ENCODE measurements around the gene KCNQ5. TPM values are rescaled to one million over a fixed set of nuclear protein-coding genes. Genes with fewer than 3 reads are reported as not detected.

The KCNQ5 gene
- total RNA-seq, 1 experiment from 2014 or later = 17.8 TPM

DNA sequence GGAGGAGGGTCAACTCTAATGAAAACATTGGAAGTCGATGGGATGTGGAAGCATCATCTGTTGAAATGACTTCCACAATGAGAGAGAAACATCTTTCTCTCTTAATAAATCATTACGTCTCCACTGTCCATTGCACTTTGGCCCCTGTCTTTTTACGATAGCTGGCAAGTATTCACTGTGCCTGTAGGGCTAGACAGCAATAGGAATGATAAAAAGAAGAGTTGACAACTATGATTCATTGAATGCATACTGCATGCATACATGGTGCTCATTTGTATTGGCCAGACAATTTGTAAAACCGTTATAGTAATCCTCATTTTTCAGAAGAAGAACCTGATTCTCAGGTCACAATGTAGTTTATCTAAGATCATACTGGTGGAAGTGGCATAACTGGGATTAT, 220.3 kb downstream of the KCNQ5 start:
- Histone ChIP-seq H3K4me1 (ENCODE audit: insufficient read depth, low read length, poor library complexity, severe bottlenecking) (no peaks in the 10 kb centered on the region), H3K9me3 (ENCODE audit: low read depth, low read length, poor library complexity, severe bottlenecking) (no peaks in the 10 kb centered on the region), H3K4me3 (ENCODE audit: low read depth, low read length, poor library complexity, severe bottlenecking) (no peak overlapping the region), H3K27me3 (replicated peaks; ENCODE audit: insufficient read depth, low read depth, low read length, poor library complexity) (no peaks in the 10 kb centered on the region), H3K27ac (ENCODE audit: low read depth, low read length, poor library complexity, severe bottlenecking) (no peak overlapping the region), H3K36me3 (ENCODE audit: insufficient read depth, low read length, poor library complexity, severe bottlenecking) (no peaks in the 10 kb centered on the region)
- DNase-seq (ENCODE audit: low spot score) = no peak
- ChIA-PET CTCF (no interaction called here), POLR2A (ENCODE audit: low non-redundant PET) (no interaction called here)
- no TSS peak for BruUV-seq (replicated peaks)
- TF ChIP-seq EZH2 (IDR thresholded peaks at IDR 0.05; ENCODE audit: borderline replicate concordance, low read depth, low read length, poor library complexity, severe bottlenecking) = no peak
- TF ChIP-seq, protein P1, sequence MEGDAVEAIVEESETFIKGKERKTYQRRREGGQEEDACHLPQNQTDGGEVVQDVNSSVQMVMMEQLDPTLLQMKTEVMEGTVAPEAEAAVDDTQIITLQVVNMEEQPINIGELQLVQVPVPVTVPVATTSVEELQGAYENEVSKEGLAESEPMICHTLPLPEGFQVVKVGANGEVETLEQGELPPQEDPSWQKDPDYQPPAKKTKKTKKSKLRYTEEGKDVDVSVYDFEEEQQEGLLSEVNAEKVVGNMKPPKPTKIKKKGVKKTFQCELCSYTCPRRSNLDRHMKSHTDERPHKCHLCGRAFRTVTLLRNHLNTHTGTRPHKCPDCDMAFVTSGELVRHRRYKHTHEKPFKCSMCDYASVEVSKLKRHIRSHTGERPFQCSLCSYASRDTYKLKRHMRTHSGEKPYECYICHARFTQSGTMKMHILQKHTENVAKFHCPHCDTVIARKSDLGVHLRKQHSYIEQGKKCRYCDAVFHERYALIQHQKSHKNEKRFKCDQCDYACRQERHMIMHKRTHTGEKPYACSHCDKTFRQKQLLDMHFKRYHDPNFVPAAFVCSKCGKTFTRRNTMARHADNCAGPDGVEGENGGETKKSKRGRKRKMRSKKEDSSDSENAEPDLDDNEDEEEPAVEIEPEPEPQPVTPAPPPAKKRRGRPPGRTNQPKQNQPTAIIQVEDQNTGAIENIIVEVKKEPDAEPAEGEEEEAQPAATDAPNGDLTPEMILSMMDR (conservative IDR thresholded peaks at IDR 0.05; ENCODE audit: low read depth, low read length) = no peak
- intact Hi-C loops (cut with micrococcal nuclease; ENCODE audit: unreplicated experiment) = no loop called here

DNA sequence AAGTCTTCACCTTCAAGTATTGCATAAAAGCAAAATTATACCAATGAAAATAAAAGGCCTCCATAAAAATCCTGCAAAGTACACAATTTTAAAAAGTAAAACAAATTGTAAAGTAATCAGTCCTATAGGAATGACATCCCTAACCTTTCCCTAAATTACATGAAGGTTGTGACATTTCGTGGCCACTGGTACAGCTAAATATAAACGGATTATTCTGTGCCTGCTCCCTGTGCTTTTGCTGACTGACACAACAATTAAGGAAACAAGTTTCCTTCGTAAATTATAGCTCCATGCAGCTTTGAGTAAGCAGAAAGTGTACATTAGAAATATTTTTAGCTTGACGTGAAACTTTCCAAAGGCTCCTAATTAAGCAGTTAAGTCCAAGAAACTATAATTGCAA, 222.8 kb downstream of the KCNQ5 start:
- no peaks in the 10 kb centered on the region for H3K36me3 ChIP-seq (ENCODE audit: insufficient read depth, low read length, poor library complexity, severe bottlenecking)
- TF ChIP-seq EZH2 (IDR thresholded peaks at IDR 0.05; ENCODE audit: borderline replicate concordance, low read depth, low read length, poor library complexity, severe bottlenecking) = no peak
- TF ChIP-seq, protein P1 (conservative IDR thresholded peaks at IDR 0.05; ENCODE audit: low read depth, low read length) = no peak
- CTCF ChIA-PET = interaction anchor here (0.6 kb wide), 1 partner anchor 124 kb away, joined by 3 read pairs; no protein-coding TSS in a partner anchor
- no peaks in the 10 kb centered on the region for H3K9me3 ChIP-seq (ENCODE audit: low read depth, low read length, poor library complexity, severe bottlenecking)
- H3K4me1 ChIP-seq (ENCODE audit: insufficient read depth, low read length, poor library complexity, severe bottlenecking) = no peaks in the 10 kb centered on the region
- H3K27ac ChIP-seq (ENCODE audit: low read depth, low read length, poor library complexity, severe bottlenecking) = no peak overlapping the region
- no peak for DNase-seq (ENCODE audit: low spot score)
- no TSS peak for BruUV-seq (replicated peaks)
- intact Hi-C loops (cut with micrococcal nuclease; ENCODE audit: unreplicated experiment) = no loop called here
- no peak overlapping the region for H3K4me3 ChIP-seq (ENCODE audit: low read depth, low read length, poor library complexity, severe bottlenecking)
- no peaks in the 10 kb centered on the region for H3K27me3 ChIP-seq (replicated peaks; ENCODE audit: insufficient read depth, low read depth, low read length, poor library complexity)
- POLR2A ChIA-PET (ENCODE audit: low non-redundant PET) = no interaction called here

DNA sequence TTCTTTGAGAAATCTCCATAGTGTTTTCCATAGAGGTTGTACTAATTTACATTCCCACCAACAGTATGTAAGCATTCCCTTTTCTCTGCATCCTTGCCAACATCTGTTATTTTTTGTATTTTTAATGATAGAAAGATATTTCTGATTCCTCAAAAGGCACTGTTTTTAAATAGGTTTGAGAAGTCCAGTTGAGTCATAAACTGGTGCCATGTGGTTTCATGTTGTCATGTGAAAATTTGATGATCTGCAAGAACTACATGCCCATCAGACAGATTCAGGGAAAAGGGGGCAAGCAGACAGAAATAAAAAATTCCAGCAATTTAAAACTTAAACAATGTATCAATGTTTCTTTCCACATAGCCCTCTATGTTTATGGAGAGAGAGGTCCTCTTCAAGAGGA, 227.5 kb downstream of the KCNQ5 start:
- DNase-seq (ENCODE audit: low spot score) = no peak
- H3K36me3 ChIP-seq (ENCODE audit: insufficient read depth, low read length, poor library complexity, severe bottlenecking) = no peaks in the 10 kb centered on the region
- BruUV-seq (replicated peaks) = no TSS peak
- POLR2A ChIA-PET (ENCODE audit: low non-redundant PET) = no interaction called here
- no peaks in the 10 kb centered on the region for H3K4me1 ChIP-seq (ENCODE audit: insufficient read depth, low read length, poor library complexity, severe bottlenecking)
- CTCF ChIA-PET = no interaction called here
- H3K9me3 ChIP-seq (ENCODE audit: low read depth, low read length, poor library complexity, severe bottlenecking) = no peaks in the 10 kb centered on the region
- no peak overlapping the region for H3K4me3 ChIP-seq (ENCODE audit: low read depth, low read length, poor library complexity, severe bottlenecking)
- no peak for TF ChIP-seq EZH2 (IDR thresholded peaks at IDR 0.05; ENCODE audit: borderline replicate concordance, low read depth, low read length, poor library complexity, severe bottlenecking)
- TF ChIP-seq, protein P1 (conservative IDR thresholded peaks at IDR 0.05; ENCODE audit: low read depth, low read length) = no peak
- H3K27me3 ChIP-seq (replicated peaks; ENCODE audit: insufficient read depth, low read depth, low read length, poor library complexity) = no peaks in the 10 kb centered on the region
- intact Hi-C loops (cut with micrococcal nuclease; ENCODE audit: unreplicated experiment) = no loop called here
- H3K27ac ChIP-seq (ENCODE audit: low read depth, low read length, poor library complexity, severe bottlenecking) = no peak overlapping the region
